ENCODE measurements around the gene SOWAHC. TPM values are rescaled to one million over a fixed set of nuclear protein-coding genes. Genes with fewer than 3 reads are reported as not detected.

The SOWAHC gene
- total and polyA plus RNA-seq, 4 donors, result 5.2 to 15.2 (median 9.2) TPM

DNA sequence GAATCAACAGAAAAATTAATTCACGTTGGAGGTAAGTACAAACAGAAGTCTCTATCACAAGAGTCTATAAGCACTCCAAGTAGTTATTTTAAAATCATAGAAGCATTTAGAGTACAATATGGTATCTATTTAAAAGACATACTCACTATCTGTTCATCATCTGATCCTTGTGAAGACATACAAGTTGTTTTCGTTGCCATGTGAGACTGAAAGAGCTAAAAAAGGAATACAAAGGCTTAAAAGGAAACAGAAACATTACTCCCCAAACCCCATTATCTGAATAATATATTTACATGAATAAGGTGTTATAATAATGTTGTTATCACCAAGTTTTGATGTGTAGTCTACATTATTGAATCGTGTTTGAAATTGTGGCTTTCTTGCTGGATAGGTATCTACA is 21.3 kb upstream of the SOWAHC start:
- Histone ChIP-seq H3K4me3 (no peak overlapping the region), H3K4me1 (ENCODE audit: control insufficient read depth in 5 of 5, insufficient read depth in 5 of 5, low read length in 5 of 5) (peaks cover 0 to 6% (median 3%) of the 10 kb centered on the region in 5 donors), H3K9ac (ENCODE audit: insufficient read depth in 1 of 2, low read length in 2 of 2) (no peak overlapping the region), H3K36me3 (ENCODE audit: control insufficient read depth in 4 of 4, insufficient read depth in 4 of 4, low read length in 4 of 4) (peaks cover 0 to 9% (median 3%) of the 10 kb centered on the region in 4 donors), H3K9me3 (ENCODE audit: control insufficient read depth in 4 of 4, insufficient read depth in 3 of 4, low read length in 3 of 4) (no peaks in the 10 kb centered on the region), H3K27me3 (ENCODE audit: control insufficient read depth in 3 of 3, insufficient read depth in 3 of 3, low read length in 2 of 3) (no peaks in the 10 kb centered on the region), H3K27ac (ENCODE audit: low read depth in 1 of 2, low read length in 1 of 2) (no peak overlapping the region)
- ATAC-seq (ENCODE audit: insufficient read depth, low FRiP score), result no peak
- TF ChIP-seq, protein P1, sequence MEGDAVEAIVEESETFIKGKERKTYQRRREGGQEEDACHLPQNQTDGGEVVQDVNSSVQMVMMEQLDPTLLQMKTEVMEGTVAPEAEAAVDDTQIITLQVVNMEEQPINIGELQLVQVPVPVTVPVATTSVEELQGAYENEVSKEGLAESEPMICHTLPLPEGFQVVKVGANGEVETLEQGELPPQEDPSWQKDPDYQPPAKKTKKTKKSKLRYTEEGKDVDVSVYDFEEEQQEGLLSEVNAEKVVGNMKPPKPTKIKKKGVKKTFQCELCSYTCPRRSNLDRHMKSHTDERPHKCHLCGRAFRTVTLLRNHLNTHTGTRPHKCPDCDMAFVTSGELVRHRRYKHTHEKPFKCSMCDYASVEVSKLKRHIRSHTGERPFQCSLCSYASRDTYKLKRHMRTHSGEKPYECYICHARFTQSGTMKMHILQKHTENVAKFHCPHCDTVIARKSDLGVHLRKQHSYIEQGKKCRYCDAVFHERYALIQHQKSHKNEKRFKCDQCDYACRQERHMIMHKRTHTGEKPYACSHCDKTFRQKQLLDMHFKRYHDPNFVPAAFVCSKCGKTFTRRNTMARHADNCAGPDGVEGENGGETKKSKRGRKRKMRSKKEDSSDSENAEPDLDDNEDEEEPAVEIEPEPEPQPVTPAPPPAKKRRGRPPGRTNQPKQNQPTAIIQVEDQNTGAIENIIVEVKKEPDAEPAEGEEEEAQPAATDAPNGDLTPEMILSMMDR (IDR thresholded peaks at IDR 0.05; ENCODE audit: control extremely low read depth, extremely low read depth), result no peak
- WGBS, 2 donors, result 89 to 91% methylated on average over 3 of the region's 3 CpGs
- no peak for DNase-seq

DNA sequence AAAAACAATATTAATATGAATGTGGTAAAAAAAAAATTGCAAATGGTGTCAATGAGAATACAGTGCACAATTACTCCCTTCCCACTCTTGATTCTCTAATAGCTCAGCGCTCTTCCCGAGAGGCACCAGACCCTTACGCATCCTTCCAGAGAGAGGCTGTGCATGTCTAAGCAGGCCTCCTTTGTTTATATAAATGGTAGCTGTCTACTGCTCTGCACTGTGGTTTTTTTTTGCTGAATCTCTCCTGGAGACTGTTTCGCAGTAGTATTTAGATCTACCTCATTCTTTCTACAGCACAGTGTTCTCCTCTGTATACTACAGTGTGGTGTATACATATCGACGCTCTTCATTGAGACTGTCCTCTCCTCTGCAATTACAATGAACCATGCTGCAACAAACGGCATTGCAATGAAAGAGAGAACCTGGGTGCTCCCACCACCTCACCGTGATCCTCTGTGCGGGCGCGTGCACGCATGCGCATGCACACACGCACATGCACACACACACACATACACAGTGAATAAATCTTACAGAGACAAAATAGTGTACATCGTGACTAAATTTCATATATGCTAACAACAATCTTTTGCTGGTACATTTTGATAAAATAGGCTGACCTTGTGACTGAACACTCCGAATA is 19.8 kb upstream of the SOWAHC start:
- Histone ChIP-seq H3K27ac (ENCODE audit: low read depth in 1 of 2, low read length in 1 of 2) (no peak overlapping the region), H3K4me3 (no peak overlapping the region), H3K9ac (ENCODE audit: insufficient read depth in 1 of 2, low read length in 2 of 2) (no peak overlapping the region), H3K27me3 (ENCODE audit: control insufficient read depth in 3 of 3, insufficient read depth in 3 of 3, low read length in 2 of 3) (no peaks in the 10 kb centered on the region), H3K4me1 (ENCODE audit: control insufficient read depth in 5 of 5, insufficient read depth in 5 of 5, low read length in 5 of 5) (peaks cover 0 to 6% (median 3%) of the 10 kb centered on the region in 5 donors), H3K36me3 (ENCODE audit: control insufficient read depth in 4 of 4, insufficient read depth in 4 of 4, low read length in 4 of 4) (peaks cover 0 to 9% (median 3%) of the 10 kb centered on the region in 4 donors), H3K9me3 (ENCODE audit: control insufficient read depth in 4 of 4, insufficient read depth in 3 of 4, low read length in 3 of 4) (no peaks in the 10 kb centered on the region)
- TF ChIP-seq, protein P1 (IDR thresholded peaks at IDR 0.05; ENCODE audit: control extremely low read depth, extremely low read depth), result no peak
- DNase-seq, result no peak
- ATAC-seq (ENCODE audit: insufficient read depth, low FRiP score), result no peak
- 93 to 94% methylated on average over 16 of the region's 16 CpGs for WGBS, 2 donors

DNA sequence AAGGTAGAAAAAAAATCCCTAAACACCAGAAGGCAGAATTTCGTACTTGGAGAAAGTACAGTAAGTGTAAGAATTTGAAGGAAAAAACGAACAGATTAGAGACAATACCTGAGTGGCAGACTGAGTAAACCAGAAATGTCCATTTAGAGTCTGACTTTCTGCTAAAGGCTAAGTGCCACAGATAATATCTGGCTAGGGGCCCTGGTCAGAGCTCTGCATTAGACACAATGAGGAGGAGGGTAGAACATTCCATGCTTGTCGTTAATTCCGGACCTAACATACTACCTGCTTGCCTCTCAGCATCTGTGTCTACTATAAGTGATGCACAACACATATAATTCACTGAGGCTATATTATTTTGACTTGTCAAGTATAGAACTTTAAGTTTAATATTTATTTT is 18.5 kb upstream of the SOWAHC start:
- DNase-seq, result no peak
- Histone ChIP-seq H3K27me3 (ENCODE audit: control insufficient read depth in 3 of 3, insufficient read depth in 3 of 3, low read length in 2 of 3) (no peaks in the 10 kb centered on the region), H3K9ac (ENCODE audit: insufficient read depth in 1 of 2, low read length in 2 of 2) (no peak overlapping the region), H3K27ac (ENCODE audit: low read depth in 1 of 2, low read length in 1 of 2) (no peak overlapping the region), H3K4me1 (ENCODE audit: control insufficient read depth in 5 of 5, insufficient read depth in 5 of 5, low read length in 5 of 5) (peaks cover 0 to 6% (median 3%) of the 10 kb centered on the region in 5 donors), H3K9me3 (ENCODE audit: control insufficient read depth in 4 of 4, insufficient read depth in 3 of 4, low read length in 3 of 4) (no peaks in the 10 kb centered on the region), H3K4me3 (no peak overlapping the region), H3K36me3 (ENCODE audit: control insufficient read depth in 4 of 4, insufficient read depth in 4 of 4, low read length in 4 of 4) (peaks cover 0 to 9% (median 3%) of the 10 kb centered on the region in 4 donors)
- WGBS, 2 donors, result 90 to 92% methylated on average over 4 of the region's 4 CpGs
- ATAC-seq (ENCODE audit: insufficient read depth, low FRiP score), result no peak
- TF ChIP-seq, protein P1 (IDR thresholded peaks at IDR 0.05; ENCODE audit: control extremely low read depth, extremely low read depth), result no peak

DNA sequence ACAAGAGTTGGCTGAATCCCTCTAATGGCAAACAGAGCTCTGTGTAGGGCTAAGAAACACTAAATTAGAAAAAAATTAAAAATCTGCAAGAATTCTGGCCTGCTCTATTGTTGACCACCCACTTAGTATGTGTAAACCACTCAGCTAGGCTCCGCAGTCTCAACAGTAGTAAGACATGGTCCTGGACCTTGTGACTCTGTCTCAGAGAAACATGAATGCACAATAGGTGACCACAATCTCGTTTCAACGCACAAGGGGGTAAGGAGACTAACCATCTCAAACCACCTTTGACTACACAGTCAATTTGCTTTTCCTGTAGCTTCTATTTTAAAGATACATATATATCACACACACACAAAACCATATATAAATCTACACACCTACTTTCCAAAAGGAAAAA is 16.9 kb upstream of the SOWAHC start:
- no peak for ATAC-seq (ENCODE audit: insufficient read depth, low FRiP score)
- no peak overlapping the region for H3K4me3 ChIP-seq

More for the DNA sequence above, 16.9 kb upstream of the SOWAHC start:
- no peak overlapping the region for H3K27ac ChIP-seq (ENCODE audit: low read depth in 1 of 2, low read length in 1 of 2)
- TF ChIP-seq, protein P1 (IDR thresholded peaks at IDR 0.05; ENCODE audit: control extremely low read depth, extremely low read depth), result no peak
- 86 to 88% methylated on average over 3 of the region's 3 CpGs for WGBS, 2 donors
- H3K9ac ChIP-seq (ENCODE audit: insufficient read depth in 1 of 2, low read length in 2 of 2), result no peak overlapping the region
- H3K27me3 ChIP-seq (ENCODE audit: control insufficient read depth in 3 of 3, insufficient read depth in 3 of 3, low read length in 2 of 3), result no peaks in the 10 kb centered on the region
- H3K9me3 ChIP-seq (ENCODE audit: control insufficient read depth in 4 of 4, insufficient read depth in 3 of 4, low read length in 3 of 4), result no peaks in the 10 kb centered on the region
- DNase-seq, result no peak
- peaks cover 0 to 3% (median 1%) of the 10 kb centered on the region in 4 donors for H3K36me3 ChIP-seq (ENCODE audit: control insufficient read depth in 4 of 4, insufficient read depth in 4 of 4, low read length in 4 of 4)
- peaks cover 0 to 7% (median 5%) of the 10 kb centered on the region in 5 donors for H3K4me1 ChIP-seq (ENCODE audit: control insufficient read depth in 5 of 5, insufficient read depth in 5 of 5, low read length in 5 of 5)
